Measurements from ENCODE around the gene NELFE. TPM values are rescaled to one million over a fixed set of nuclear protein-coding genes. Genes with fewer than 3 reads are reported as not detected.
"Not testable (repeated sequence)": the region's sequence is repeated elsewhere in the genome, so short reads cannot be mapped to it uniquely, and the experiment has no call there.

Gene NELFE
- total and polyA plus RNA-seq, 7 donors, result 44.3 to 86.9 (median 49.4) TPM

DNA sequence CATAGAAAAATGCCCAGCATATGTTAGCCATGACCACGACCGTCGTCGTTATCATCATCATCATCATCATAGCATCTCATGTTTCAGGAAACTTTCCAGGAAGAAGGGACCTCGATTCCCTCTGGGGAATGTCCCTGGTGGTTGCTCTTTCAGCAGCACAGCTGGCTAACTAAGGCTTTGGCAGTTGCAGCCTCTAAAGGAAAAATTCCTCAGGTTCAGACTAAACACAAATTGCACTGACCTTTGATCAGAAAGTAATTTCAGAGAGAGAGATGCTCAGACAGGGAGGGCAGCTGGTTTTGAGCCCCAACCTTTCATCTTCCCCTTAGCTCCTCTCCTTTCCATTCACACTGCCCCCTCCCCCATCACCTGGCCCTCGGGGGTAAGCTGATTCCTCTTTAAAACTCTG lies 18.5 kb downstream of the NELFE start:
- Histone ChIP-seq H3K9me3 (no peaks in the 10 kb centered on the region), H3K27ac (no peak overlapping the region), H3K4me3 (no peak overlapping the region), H3K27me3 (ENCODE audit: insufficient read depth in 3 of 3, low read length in 2 of 3) (peaks cover 0 to 27% (median 0%) of the 10 kb centered on the region in 3 donors), H3K4me1 (no peaks in the 10 kb centered on the region), H3K36me3 (ENCODE audit: insufficient read depth in 1 of 2, low read depth in 1 of 2) (no peaks in the 10 kb centered on the region)
- intact Hi-C loops (cut with DNase I), result no loop called here
- 1 to 3% (median 2%) methylated on average over 6 of the region's 6 CpGs for WGBS, 3 donors
- TF ChIP-seq, protein P1, sequence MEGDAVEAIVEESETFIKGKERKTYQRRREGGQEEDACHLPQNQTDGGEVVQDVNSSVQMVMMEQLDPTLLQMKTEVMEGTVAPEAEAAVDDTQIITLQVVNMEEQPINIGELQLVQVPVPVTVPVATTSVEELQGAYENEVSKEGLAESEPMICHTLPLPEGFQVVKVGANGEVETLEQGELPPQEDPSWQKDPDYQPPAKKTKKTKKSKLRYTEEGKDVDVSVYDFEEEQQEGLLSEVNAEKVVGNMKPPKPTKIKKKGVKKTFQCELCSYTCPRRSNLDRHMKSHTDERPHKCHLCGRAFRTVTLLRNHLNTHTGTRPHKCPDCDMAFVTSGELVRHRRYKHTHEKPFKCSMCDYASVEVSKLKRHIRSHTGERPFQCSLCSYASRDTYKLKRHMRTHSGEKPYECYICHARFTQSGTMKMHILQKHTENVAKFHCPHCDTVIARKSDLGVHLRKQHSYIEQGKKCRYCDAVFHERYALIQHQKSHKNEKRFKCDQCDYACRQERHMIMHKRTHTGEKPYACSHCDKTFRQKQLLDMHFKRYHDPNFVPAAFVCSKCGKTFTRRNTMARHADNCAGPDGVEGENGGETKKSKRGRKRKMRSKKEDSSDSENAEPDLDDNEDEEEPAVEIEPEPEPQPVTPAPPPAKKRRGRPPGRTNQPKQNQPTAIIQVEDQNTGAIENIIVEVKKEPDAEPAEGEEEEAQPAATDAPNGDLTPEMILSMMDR (IDR thresholded peaks at IDR 0.05), result no peak
- ATAC-seq (no peak), DNase-seq (no peak)

DNA sequence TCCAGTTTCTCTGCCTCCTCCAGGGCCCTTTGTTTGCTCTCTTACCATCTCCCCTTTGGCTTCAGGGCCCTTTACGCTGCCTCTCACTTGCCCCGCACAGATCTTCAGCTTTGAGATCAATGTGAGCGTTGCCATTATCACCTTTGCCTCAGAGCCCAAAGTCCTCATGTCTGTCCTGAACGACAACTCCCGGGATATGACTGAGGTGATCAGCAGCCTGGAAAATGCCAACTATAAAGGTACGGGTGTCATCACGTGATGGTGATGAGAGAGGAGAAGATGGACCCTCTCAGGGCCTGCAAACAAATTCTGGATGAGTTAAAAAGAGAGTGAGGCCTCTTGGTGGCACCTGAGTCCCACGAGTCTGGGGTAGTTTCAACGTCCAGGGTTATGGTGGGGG lies 22.9 kb downstream of the NELFE start:
- H3K36me3 ChIP-seq (ENCODE audit: insufficient read depth in 1 of 2, low read depth in 1 of 2), result no peaks in the 10 kb centered on the region
- ATAC-seq (no peak), DNase-seq (no peak)
- no peak overlapping the region for H3K27ac ChIP-seq
- H3K9me3 ChIP-seq, result no peaks in the 10 kb centered on the region
- no peak overlapping the region for H3K4me3 ChIP-seq
- no peaks in the 10 kb centered on the region for H3K27me3 ChIP-seq (ENCODE audit: insufficient read depth in 3 of 3, low read length in 2 of 3)
- no peaks in the 10 kb centered on the region for H3K4me1 ChIP-seq
- 77 to 80% (median 78%) methylated on average over 9 of the region's 9 CpGs for WGBS, 3 donors
- TF ChIP-seq, protein P1 (IDR thresholded peaks at IDR 0.05), result no peak
- intact Hi-C loops (cut with DNase I), result no loop called here

DNA sequence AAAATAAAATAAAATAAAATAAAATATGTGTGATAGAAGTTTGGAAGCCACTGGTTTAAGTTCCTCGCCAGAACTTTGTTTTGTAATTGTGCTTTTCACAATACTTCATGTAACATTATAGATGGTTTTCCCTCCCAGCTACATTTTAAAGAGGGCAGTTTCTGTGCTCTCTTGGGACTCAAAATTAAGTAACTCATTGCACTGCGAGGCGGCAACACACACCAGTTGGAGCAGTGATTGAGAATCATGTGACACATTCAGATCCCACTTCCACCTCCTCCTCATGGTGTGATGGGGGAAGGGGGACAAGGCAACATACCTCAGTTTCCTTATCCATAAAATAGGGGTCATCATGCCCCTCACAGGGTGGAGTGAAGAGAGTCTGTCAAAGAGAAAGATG lies 23.8 kb downstream of the NELFE start:
- no peaks in the 10 kb centered on the region for H3K9me3 ChIP-seq
- intact Hi-C loops (cut with DNase I), result no loop called here
- no peaks in the 10 kb centered on the region for H3K27me3 ChIP-seq (ENCODE audit: insufficient read depth in 3 of 3, low read length in 2 of 3)
- H3K4me1 ChIP-seq, result no peaks in the 10 kb centered on the region
- TF ChIP-seq, protein P1 (IDR thresholded peaks at IDR 0.05), result no peak
- WGBS, 3 donors, result 57 to 60% (median 59%) methylated on average over 3 of the region's 3 CpGs
- ATAC-seq (no peak), DNase-seq (no peak)
- no peak overlapping the region for H3K27ac ChIP-seq
- no peaks in the 10 kb centered on the region for H3K36me3 ChIP-seq (ENCODE audit: insufficient read depth in 1 of 2, low read depth in 1 of 2)
- H3K4me3 ChIP-seq, result no peak overlapping the region

DNA sequence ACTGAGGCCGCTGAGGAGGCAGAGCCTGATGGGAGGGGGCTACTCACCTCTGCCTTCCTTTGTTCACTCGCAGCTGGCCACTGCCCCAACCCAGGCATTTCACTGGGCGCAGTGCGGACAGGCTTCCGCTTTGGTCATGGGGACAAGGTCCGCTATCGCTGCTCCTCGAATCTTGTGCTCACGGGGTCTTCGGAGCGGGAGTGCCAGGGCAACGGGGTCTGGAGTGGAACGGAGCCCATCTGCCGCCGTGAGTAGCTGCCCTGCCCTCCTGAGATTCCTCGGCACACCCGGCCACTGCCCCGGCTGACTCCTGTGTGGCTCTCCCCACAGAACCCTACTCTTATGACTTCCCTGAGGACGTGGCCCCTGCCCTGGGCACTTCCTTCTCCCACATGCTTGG lies 25.2 kb downstream of the NELFE start:
- no peaks in the 10 kb centered on the region for H3K4me1 ChIP-seq
- H3K4me3 ChIP-seq, result no peak overlapping the region
- peaks cover 0 to under 1% (median 0%) of the 10 kb centered on the region in 3 donors for H3K27me3 ChIP-seq (ENCODE audit: insufficient read depth in 3 of 3, low read length in 2 of 3)
- TF ChIP-seq, protein P1 (IDR thresholded peaks at IDR 0.05), result no peak
- no peaks in the 10 kb centered on the region for H3K36me3 ChIP-seq (ENCODE audit: insufficient read depth in 1 of 2, low read depth in 1 of 2)
- H3K27ac ChIP-seq, result no peak overlapping the region
- DNase-seq (no peak), ATAC-seq (no peak)
- no peaks in the 10 kb centered on the region for H3K9me3 ChIP-seq
- intact Hi-C loops (cut with DNase I), result no loop called here
- WGBS, 3 donors, result 84 to 85% (median 85%) methylated on average over 19 of the region's 19 CpGs

DNA sequence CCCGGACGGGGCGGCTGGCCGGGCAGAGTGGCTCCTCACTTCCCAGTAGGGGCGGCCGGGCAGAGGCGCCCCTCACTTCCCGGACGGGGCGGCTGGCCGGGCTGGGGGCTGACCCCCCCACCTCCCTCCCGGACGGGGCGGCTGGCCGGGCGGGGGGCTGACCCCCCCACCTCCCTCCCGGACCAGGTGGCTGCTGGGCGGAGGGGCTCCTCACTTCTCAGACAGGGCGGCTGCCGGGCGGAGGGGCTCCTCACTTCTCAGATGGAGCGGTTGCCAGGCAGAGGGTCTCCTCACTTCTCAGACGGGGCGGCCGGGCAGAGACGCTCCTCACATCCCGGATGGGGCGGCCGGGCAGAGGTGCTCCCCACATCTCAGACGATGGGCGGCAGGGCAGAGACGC lies 26.6 kb downstream of the NELFE start:
- H3K4me3 ChIP-seq; H3K27ac ChIP-seq; H3K9me3 ChIP-seq; ATAC-seq; intact Hi-C loops (cut with DNase I); H3K4me1 ChIP-seq; H3K27me3 ChIP-seq (ENCODE audit: insufficient read depth in 3 of 3, low read length in 2 of 3); H3K36me3 ChIP-seq (ENCODE audit: insufficient read depth in 1 of 2, low read depth in 1 of 2); DNase-seq: not testable (repeated sequence)
- WGBS, 3 donors, result 83 to 100% (median 89%) methylated on average over 1 to 25 of the region's 32 CpGs

Measured in psoas muscle (tissue), 8 donors.